Measurements from ENCODE around the gene SEC14L5. TPM values are rescaled to one million over a fixed set of nuclear protein-coding genes. Genes with fewer than 3 reads are reported as not detected.

The SEC14L5 gene
- total RNA-seq, 1 donor from 2014 or later, result 3.1 TPM

DNA sequence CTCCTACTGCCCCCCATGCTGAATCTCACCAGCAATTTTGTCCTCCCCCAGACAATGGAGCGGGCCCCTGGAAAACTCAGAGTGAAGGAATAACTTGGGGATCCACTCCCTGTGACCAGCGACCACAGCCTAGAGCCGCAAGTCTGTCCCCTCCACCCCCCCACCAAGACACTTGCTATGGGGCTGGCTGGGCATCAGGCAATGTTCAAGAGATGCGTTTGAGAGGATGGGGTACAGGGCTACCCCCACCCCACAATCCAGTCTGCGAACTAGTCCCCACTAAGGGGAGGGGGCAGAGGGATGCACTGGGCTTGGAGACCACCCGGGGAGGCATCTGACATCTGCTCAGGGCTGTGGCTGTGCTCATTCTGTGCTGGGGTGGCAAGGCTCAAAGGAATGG lies 23.5 kb upstream of the SEC14L5 start:
- DNase-seq, result no peak
- Mint-ChIP-seq H3K9me3 (ENCODE audit: unreplicated experiment) (peaks cover 4% of the 10 kb centered on the region), H3K4me3 (ENCODE audit: unreplicated experiment) (no peak overlapping the region), H3K4me1 (ENCODE audit: low read depth, unreplicated experiment) (peaks cover 4% of the 10 kb centered on the region), H3K36me3 (ENCODE audit: unreplicated experiment) (no peaks in the 10 kb centered on the region), H3K27me3 (ENCODE audit: unreplicated experiment) (peaks cover 10% of the 10 kb centered on the region), H3K27ac (ENCODE audit: unreplicated experiment) (no peak overlapping the region)
- TF ChIP-seq, protein P1, sequence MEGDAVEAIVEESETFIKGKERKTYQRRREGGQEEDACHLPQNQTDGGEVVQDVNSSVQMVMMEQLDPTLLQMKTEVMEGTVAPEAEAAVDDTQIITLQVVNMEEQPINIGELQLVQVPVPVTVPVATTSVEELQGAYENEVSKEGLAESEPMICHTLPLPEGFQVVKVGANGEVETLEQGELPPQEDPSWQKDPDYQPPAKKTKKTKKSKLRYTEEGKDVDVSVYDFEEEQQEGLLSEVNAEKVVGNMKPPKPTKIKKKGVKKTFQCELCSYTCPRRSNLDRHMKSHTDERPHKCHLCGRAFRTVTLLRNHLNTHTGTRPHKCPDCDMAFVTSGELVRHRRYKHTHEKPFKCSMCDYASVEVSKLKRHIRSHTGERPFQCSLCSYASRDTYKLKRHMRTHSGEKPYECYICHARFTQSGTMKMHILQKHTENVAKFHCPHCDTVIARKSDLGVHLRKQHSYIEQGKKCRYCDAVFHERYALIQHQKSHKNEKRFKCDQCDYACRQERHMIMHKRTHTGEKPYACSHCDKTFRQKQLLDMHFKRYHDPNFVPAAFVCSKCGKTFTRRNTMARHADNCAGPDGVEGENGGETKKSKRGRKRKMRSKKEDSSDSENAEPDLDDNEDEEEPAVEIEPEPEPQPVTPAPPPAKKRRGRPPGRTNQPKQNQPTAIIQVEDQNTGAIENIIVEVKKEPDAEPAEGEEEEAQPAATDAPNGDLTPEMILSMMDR (IDR thresholded peaks at IDR 0.05; ENCODE audit: partially characterized antibody, unreplicated experiment), result no peak

DNA sequence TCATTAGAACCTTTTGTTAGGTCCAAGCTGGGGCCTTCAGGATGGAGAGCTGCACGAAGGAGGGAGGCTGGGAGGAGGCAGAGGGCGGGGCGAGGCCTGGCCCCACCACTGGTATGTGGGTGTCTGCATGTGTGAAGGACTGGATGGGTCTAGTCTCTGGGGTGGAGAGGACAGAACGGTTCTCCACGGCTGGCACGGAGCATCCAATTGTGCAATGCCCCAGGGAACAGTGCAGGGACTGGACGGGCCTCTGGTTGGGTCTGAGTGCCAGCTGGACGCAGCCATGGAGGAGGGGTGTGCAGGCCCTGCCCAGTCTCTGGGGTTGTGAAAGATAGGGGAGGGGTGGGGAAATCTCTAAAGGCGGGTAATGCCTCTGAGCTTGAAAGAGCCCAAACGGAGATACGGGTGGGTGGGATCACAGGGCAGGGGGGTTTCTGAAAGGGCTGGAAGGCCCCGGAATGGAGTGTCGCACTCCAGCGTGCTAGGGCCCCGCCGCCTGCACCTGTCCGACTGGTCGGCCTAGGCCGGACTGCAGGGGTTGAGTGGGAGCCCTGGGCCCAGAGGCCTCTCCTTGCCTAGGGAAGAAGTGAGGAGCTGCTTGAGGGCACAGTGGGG lies 22.8 kb upstream of the SEC14L5 start:
- TF ChIP-seq, protein P1 (IDR thresholded peaks at IDR 0.05; ENCODE audit: partially characterized antibody, unreplicated experiment), result no peak
- Mint-ChIP-seq H3K9me3 (ENCODE audit: unreplicated experiment) (peaks cover 4% of the 10 kb centered on the region), H3K4me1 (ENCODE audit: low read depth, unreplicated experiment) (peaks cover 4% of the 10 kb centered on the region), H3K27ac (ENCODE audit: unreplicated experiment) (no peak overlapping the region), H3K36me3 (ENCODE audit: unreplicated experiment) (no peaks in the 10 kb centered on the region), H3K4me3 (ENCODE audit: unreplicated experiment) (peak overlapping the region; percentile 25), H3K27me3 (ENCODE audit: unreplicated experiment) (peaks cover 9% of the 10 kb centered on the region)
- DNase-seq, result no peak

DNA sequence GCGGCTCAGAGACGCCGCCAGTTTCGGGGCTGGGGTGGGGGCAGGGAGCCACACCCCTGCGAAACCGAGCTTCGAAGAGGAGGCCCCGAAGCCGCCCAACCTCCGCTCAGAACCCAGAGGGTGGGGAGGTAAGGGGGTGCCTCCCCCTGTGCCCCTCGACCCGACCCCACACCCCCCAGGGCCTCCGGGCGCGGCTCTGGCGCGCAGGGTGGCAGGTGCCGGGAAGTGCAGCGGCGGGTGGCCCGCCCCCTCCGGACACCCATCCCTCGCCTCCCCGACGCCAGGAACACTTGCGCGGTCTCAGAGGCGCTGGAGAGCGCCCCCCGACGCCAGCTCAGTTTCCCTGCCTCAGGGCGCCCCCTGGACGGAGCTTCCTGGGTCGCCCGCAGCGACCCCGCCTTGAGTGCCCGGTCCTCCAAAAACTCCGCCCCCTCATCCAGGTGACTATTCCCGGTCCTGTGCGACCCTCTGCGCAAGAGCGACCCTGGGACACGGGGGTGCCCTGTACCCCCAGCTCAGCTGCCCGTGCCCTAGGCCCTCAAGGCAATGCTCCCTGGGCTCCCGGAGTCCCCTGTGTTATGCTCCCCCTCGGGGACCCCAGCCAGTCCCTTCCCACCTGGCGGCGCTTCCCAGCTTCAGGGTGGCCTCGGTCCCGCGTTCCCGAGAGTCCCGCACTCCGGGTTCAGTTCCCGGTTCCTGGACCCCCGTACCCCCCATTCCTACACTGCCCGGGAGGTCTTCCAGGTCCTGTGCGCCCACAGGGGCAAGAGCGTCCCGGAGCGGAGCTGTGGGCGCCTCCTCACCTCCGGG lies 21.7 kb upstream of the SEC14L5 start:
- Mint-ChIP-seq H3K9me3 (ENCODE audit: unreplicated experiment) (peaks cover 2% of the 10 kb centered on the region), H3K36me3 (ENCODE audit: unreplicated experiment) (no peaks in the 10 kb centered on the region), H3K4me1 (ENCODE audit: low read depth, unreplicated experiment) (peaks cover 7% of the 10 kb centered on the region), H3K27ac (ENCODE audit: unreplicated experiment) (no peak overlapping the region), H3K4me3 (ENCODE audit: unreplicated experiment) (peak overlapping the region; percentile 78), H3K27me3 (ENCODE audit: unreplicated experiment) (peaks cover 11% of the 10 kb centered on the region)
- TF ChIP-seq, protein P1 (IDR thresholded peaks at IDR 0.05; ENCODE audit: partially characterized antibody, unreplicated experiment), result no peak
- peak; percentile 43 for DNase-seq

DNA sequence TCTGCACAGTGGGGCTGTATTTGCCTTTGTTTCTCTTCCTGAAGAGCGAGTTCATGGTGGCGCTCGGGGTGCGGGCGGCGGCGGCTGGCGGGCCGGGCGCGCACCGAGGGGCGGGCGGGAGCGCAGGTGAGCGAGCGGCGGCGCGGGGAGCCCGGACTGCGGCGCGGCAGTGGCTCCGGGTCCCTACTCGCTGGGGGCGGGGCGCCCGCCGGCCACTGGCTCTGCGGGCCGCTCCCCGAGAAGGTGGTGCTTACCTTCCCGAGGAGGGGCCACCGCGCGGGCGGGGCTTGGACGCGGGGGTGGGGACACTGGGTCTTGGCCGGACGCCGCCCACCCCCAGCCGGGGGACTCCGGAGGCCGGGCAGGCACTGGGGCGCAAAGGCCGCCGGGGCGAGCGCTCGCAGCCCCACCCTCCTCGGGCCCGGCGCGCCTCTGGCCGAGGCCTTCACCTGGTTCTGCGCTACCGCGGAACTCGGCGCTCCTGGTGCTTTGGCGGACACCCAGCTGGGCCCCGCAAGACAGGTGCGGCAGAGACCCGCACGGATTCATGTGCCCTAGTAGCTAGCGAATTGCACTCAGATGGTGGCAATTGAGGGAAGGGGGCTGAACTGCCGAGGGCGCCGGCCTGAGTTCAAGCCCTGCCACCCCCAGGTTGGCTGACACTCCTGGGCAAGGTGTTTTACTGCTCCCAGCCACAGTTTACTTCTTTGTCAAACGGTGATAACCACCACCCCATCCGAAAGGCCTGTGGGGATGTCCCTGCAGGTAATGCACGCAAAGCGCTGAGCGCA lies 20.9 kb upstream of the SEC14L5 start, which contains the start of gene PPL:
PPL (minus strand) TSS at position 158 of the 791 bp plus-strand sequence; CDS start at position 55, 103 bp downstream.
- H3K36me3 Mint-ChIP-seq (ENCODE audit: unreplicated experiment), result no peaks in the 10 kb centered on the region
- peaks cover 11% of the 10 kb centered on the region for H3K27me3 Mint-ChIP-seq (ENCODE audit: unreplicated experiment)
- H3K4me3 Mint-ChIP-seq (ENCODE audit: unreplicated experiment), result peak within 1 kb of the TSS; percentile 78
- DNase-seq, result peak; percentile 41
- TF ChIP-seq, protein P1 (IDR thresholded peaks at IDR 0.05; ENCODE audit: partially characterized antibody, unreplicated experiment), result no peak
- H3K9me3 Mint-ChIP-seq (ENCODE audit: unreplicated experiment), result peaks cover 2% of the 10 kb centered on the region
- H3K4me1 Mint-ChIP-seq (ENCODE audit: low read depth, unreplicated experiment), result peaks cover 7% of the 10 kb centered on the region
- no peak within 1 kb of the TSS for H3K27ac Mint-ChIP-seq (ENCODE audit: unreplicated experiment)
